Lower leg skin (tissue), 4 donors: ENCODE measurements around the gene MGLL. TPM values are rescaled to one million over a fixed set of nuclear protein-coding genes. Genes with fewer than 3 reads are reported as not detected.

ENCODE experiments used
- DNase-seq, 2 donors: peaks; one replicate each; pipeline ENCODE4 v3.0.0-alpha.2; 2019; ENCODE audit warnings: low spot score in 2 of 2
- H3K4me3 ChIP-seq: fragments of 200-600 bp; sonication (generic); 2 replicates; pipeline ENCODE4 v1.5.1; 2017; ENCODE audit warnings: mild to moderate bottlenecking, low read depth; ENCODE audit not compliant: poor library complexity, severe bottlenecking
- POLR2A ChIP-seq, 2 donors: fragments of 450-650 bp; IDR thresholded peaks; one replicate each; pipeline ENCODE4 v1.6.1; 2016 to 2017; ENCODE audit warnings: antibody characterized with exemption in 2 of 2, mild to moderate bottlenecking in 1 of 2, moderate library complexity in 1 of 2
- WGBS, 2 donors: methylation state at CpG; one replicate each; pipeline ENCODE4 v1.1.5; 2018; 5-methylcytosine and 5-hydroxymethylcytosine counted together
- intact Hi-C: fragments of 100-400 bp; cut with DNase I; formaldehyde crosslinking; loops from one replicate; pipeline ENCODE4 v1.15.0; 2023; ENCODE audit warnings: low total_unique reads
- total RNA-seq, 4 donors: library from RNA; depleted of rRNA; stranded (reverse); fragments of >200 nt; gene quantifications; one replicate each; pipeline ENCODE4 v1.1.0, GENCODE V29; 2016
- TF ChIP-seq, protein P1 (sequence below), 3 donors: fragments of 450-650 bp; IDR thresholded peaks; one replicate each; pipeline ENCODE4 v1.5.1; 2016; ENCODE audit warnings: antibody characterized with exemption in 3 of 3, mild to moderate bottlenecking in 3 of 3, moderate library complexity in 2 of 3

Gene MGLL
- total RNA-seq, 4 donors from 2014 or later: 44.0 to 57.4 (median 48.0) TPM

GRCh38 chr3:127670761-127671522 is 151.4 kb downstream of the MGLL start:
- TF ChIP-seq POLR2A (IDR thresholded peaks at IDR 0.05): no peak
- TF ChIP-seq, protein P1, sequence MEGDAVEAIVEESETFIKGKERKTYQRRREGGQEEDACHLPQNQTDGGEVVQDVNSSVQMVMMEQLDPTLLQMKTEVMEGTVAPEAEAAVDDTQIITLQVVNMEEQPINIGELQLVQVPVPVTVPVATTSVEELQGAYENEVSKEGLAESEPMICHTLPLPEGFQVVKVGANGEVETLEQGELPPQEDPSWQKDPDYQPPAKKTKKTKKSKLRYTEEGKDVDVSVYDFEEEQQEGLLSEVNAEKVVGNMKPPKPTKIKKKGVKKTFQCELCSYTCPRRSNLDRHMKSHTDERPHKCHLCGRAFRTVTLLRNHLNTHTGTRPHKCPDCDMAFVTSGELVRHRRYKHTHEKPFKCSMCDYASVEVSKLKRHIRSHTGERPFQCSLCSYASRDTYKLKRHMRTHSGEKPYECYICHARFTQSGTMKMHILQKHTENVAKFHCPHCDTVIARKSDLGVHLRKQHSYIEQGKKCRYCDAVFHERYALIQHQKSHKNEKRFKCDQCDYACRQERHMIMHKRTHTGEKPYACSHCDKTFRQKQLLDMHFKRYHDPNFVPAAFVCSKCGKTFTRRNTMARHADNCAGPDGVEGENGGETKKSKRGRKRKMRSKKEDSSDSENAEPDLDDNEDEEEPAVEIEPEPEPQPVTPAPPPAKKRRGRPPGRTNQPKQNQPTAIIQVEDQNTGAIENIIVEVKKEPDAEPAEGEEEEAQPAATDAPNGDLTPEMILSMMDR (IDR thresholded peaks at IDR 0.05): no peak
- intact Hi-C loops: loop anchor here (10.0 kb wide), 2 partner anchors 96 to 154 kb away; partner anchors contain the start of gene MGLL
- peak in 1 of 2 donors; percentile 82 for DNase-seq
- H3K4me3 ChIP-seq: no peak overlapping the region
- 91 to 92% methylated on average over 17 to 20 of the region's 20 CpGs for WGBS, 2 donors

- peak in 1 of 2 donors; percentile 56 for DNase-seq
- WGBS, 2 donors: 90 to 97% methylated on average over 7 of the region's 7 CpGs
- intact Hi-C loops: loop anchor here (10.0 kb wide), 2 partner anchors 95 to 155 kb away; partner anchors contain the start of gene MGLL
- TF ChIP-seq POLR2A (IDR thresholded peaks at IDR 0.05): no peak
- TF ChIP-seq, protein P1 (IDR thresholded peaks at IDR 0.05): no peak
- no peak overlapping the region for H3K4me3 ChIP-seq
Observed at GRCh38 chr3:127670229-127670559, 152.1 kb downstream of the MGLL start.

GRCh38 chr3:127669541-127670228 is 152.6 kb downstream of the MGLL start:
- peak in 1 of 2 donors; percentile 82 for DNase-seq
- H3K4me3 ChIP-seq: no peak overlapping the region
- no peak for TF ChIP-seq POLR2A (IDR thresholded peaks at IDR 0.05)
- TF ChIP-seq, protein P1 (IDR thresholded peaks at IDR 0.05): no peak
- intact Hi-C loops: loop anchor here (10.0 kb wide), 2 partner anchors 95 to 155 kb away; partner anchors contain the start of gene MGLL
- WGBS, 2 donors: 87 to 94% methylated on average over 14 of the region's 14 CpGs

- intact Hi-C loops: no loop called here
- TF ChIP-seq POLR2A (IDR thresholded peaks at IDR 0.05): no peak
- TF ChIP-seq, protein P1 (IDR thresholded peaks at IDR 0.05): no peak
- peak in 1 of 2 donors; percentile 67 for DNase-seq
- WGBS, 2 donors: 87 to 93% methylated on average over 7 of the region's 7 CpGs
- H3K4me3 ChIP-seq: no peak overlapping the region
Observed at GRCh38 chr3:127668906-127669305, 153.4 kb downstream of the MGLL start.

DNA sequence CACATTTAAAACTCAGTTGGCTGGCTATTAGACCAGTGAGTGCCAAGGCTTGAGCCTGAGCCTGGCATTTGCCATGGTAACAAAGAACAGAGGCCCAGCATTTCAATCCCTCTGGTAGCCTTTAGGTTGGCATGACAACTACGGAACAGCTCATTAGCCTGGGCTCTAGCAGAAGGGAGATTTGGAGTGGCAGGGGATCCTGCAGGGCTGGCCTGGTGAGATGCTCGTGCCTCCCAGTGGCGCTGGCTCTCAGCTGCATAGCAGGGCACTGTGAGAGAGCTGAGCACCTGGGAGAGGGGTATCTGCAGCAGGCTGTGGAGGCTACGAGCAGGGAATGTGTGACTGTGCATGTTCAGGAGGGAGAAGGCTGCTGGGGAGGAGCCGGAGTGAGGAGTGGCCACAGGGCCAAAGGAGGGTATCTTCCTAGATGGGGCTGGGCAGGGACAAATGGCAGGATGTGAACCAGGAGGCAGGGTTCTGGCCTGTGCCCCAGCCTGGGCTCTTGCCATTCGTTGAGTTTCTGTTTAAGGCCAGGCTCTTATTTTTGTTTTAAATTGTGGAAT is 155.1 kb downstream of the MGLL start:
- WGBS, 2 donors: 82 to 85% methylated on average over 6 of the region's 6 CpGs
- no peak overlapping the region for H3K4me3 ChIP-seq
- intact Hi-C loops: no loop called here
- TF ChIP-seq, protein P1 (IDR thresholded peaks at IDR 0.05): no peak
- no peak for TF ChIP-seq POLR2A (IDR thresholded peaks at IDR 0.05)
- peak in 1 of 2 donors; percentile 79 for DNase-seq
